ENCODE measurements around the gene RFPL1.
A peak's percentile ranks its signal among the peaks of the same experiment; 100 is the strongest.

RFPL1 gene

DNA sequence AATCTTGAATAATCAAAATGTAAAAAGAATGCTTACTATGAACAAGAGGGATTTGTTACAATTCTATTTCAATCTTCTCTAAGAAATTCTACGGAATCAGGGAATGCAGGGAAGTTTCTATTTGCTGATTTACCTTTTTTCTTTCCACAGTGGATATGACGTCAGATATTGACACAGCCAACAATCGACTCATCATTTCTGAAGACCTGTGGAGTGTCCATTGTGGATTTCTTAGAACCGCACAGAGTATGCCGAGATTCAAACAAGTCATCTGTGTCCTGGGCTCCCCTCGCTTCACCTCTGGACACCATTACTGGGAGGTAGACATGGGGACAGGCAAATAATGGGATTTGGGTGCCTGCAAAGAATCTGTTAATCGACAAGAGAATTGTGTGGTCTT, 4.1 kb upstream of the RFPL1 start:
- in situ Hi-C loops (cut with HindIII; ENCODE audit: low pct_ligation_motif_present, low pct_unique_long_range_greater_than_20kb, low sequenced_read_pairs) = no loop called here
- DNase-seq = no peak

DNA sequence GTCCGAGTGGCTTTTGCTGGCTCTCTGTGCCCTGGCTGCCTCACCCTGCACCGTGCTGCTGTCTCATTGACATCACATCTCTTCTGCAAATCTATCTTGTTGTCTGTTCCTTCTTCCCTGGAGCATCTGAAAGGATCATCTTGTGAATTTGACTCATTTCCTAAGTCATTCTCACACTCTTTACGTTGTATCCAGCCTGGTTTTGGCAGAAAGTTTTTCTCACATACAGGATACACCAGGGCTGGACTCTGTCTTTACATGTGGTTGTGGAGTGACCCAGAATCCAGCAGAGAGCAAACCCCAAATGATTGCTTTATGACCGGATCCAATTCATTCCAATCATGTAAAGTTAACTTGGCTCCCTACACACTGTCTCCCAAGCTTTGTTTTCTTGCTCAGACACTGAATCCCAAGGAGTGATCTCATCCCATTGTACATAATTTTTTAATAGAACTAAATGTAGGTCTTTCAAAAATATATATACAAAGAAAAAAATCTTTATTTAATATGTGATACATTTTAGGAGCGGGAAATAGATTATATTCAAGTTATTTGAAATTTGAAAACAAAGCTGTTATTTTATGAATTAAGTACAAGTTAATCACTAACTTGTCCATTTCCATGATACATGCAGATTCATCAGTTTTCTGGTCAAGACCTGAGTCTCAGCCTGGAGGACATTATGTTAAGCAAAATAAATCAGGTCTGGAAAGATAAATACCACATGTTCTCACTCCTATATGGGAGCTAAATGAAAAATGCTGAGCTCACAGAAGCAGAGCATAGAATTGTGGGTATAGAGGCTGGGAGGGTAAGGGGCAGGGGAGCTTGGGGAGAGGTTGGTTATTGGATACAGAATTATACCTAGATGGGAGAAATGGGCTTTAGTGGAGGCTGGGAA, 2.9 kb upstream of the RFPL1 start:
- no peak for DNase-seq
- in situ Hi-C loops (cut with HindIII; ENCODE audit: low pct_ligation_motif_present, low pct_unique_long_range_greater_than_20kb, low sequenced_read_pairs) = no loop called here

DNA sequence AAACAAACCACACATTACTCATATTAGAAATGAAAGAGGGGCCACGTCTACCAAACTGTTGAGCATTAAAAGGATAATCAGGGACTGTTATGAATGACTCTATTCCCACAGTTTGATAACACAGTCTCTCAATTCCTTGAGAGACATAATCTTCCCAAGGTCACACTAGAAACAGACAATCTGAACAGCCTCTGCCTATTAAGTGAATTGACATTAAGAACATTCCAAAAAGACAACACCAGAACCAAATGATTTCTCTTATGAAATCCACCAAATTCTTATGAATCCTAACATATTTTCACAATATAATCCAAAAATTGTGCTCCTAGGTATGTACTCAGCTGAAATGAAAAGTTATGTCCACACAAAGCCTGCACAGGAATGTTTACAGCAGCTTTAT, 4.6 kb downstream of the RFPL1 start:
- in situ Hi-C loops (cut with HindIII; ENCODE audit: low pct_ligation_motif_present, low pct_unique_long_range_greater_than_20kb, low sequenced_read_pairs) = no loop called here
- DNase-seq = no peak

DNA sequence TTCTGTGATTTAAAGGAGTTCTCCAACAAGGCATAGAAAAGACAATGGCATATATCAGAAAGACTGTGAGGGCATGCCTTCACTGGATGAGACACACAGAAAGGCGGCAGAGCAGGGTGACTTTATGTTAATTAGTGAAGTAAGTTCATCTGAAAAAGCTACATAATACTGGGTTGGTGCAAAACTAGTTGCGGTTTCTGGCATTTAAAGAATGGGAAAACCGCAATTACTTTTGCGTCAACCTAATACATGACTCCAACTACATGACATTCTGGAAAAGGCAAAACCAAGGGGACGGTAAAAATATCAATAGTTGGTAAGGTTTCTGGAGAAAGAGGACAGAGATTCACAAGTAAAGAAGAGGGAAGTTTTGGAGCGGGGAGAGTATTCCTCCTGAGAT, 5.1 kb downstream of the RFPL1 start:
- in situ Hi-C loops (cut with HindIII; ENCODE audit: low pct_ligation_motif_present, low pct_unique_long_range_greater_than_20kb, low sequenced_read_pairs) = no loop called here
- DNase-seq = no peak

DNA sequence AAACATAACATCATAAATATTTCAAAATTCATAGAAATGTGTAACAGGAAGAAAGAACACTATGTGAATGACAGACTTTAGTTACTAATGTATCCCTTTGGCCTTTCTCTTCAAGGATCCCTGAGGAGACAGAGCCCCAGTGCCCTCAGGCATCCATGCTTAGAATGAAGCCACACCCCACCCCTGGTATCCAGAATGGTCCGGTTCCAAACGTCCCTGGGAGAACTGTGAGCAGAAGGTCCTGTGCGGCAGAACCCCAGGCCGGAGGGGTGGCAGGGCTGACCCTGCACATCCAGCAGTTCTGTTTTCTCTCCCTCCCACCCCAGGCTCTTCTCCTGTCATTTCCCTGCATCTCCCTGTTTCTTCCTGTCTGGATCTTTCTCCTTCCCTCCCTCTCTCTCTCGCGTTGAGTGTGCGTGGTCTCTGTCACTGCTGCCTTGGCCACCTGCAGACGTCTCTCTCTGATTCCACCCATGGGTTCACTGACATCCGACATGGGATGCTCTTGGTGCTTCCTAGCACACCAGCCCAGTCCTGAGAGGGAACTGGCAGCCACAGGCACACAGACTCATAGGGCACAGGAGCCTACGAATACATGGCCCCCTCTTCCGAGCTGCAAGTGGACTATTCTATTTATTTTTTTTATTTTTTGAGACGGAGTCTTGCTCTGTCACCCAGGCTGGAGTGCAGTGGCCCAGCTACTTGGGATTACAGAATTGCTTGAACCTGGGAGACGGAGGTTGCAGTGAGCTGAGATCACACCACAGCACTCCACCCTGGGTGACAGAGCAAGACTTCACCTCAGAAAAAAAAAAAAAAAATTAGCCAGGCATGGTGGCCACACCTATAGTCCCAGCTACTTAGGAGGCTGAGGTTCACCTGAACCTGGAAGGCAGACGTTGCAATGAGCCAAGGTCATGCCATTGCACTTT, 5.7 kb downstream of the RFPL1 start:
- in situ Hi-C loops (cut with HindIII; ENCODE audit: low pct_ligation_motif_present, low pct_unique_long_range_greater_than_20kb, low sequenced_read_pairs) = no loop called here
- DNase-seq = no peak

DNA sequence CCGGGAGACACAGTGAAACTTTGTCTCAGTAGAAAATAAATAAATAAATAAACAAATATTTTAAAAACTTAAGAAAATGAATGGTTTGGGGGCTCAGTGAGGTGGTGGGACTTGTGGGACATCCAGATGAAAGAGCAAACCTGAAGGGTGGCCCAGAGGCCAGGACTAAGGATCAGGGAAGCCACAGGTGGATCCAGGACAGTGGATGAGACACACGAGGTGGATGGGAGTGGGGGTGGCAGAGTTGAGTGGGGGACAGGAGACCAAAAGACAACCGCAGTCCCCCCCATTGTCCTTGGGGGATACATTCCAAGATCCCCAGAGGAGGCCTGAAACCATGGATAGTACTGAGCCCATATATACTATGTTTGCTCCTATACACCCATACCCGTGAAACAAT, 7.1 kb downstream of the RFPL1 start:
- in situ Hi-C loops (cut with HindIII; ENCODE audit: low pct_ligation_motif_present, low pct_unique_long_range_greater_than_20kb, low sequenced_read_pairs) = no loop called here
- DNase-seq = no peak

DNA sequence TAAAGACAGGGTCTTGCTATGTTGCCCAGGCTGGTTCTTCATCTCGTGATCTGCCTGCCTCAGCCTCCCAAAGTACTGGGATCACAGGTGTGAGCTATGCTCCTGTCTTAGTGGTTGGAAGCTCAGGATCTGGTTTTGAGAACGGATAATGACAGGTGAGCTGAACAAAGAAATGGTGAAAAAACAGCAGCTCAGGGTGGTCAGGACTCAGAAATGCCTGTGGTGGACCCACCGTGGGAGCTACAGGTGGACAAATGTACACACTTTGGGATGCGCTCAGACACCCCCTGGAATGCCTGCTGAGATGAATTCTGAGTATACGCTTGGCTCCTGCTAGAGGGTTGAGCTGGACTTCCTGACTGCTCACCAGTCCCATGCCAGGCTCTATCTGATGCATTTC, 9.5 kb downstream of the RFPL1 start:
- in situ Hi-C loops (cut with HindIII; ENCODE audit: low pct_ligation_motif_present, low pct_unique_long_range_greater_than_20kb, low sequenced_read_pairs) = no loop called here

DNA sequence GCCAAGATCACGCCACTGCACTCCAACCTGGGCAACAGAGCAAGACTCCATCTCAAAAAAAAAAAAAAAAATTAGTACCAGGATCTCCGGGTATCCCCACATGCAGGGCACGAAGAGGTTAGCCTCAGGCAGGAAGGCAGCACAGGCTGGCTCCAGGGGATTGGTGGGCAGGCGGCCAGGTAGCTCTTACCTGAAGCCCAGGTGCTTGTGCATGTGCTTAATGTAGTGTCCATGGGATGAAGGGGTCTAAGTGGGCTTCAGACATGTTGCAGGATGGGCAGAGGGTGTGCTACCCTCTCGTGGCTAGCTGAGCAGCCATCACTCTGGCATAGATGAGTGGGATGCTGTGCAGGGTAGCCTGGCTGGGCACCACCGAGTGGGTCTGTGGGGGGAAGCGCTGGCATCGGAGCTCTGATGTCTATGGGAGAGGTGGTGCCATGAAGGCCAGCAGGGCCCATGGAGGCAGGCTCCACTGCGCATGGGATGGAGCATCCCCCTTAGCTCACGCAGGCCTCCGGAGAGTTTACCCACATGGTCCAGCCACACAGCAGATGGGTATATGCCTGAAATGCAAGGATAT, 11.0 kb downstream of the RFPL1 start:
- DNase-seq = no peak
- in situ Hi-C loops (cut with HindIII; ENCODE audit: low pct_ligation_motif_present, low pct_unique_long_range_greater_than_20kb, low sequenced_read_pairs) = no loop called here

More for the DNA sequence above, 9.5 kb downstream of the RFPL1 start:
- no peak for DNase-seq

DNA sequence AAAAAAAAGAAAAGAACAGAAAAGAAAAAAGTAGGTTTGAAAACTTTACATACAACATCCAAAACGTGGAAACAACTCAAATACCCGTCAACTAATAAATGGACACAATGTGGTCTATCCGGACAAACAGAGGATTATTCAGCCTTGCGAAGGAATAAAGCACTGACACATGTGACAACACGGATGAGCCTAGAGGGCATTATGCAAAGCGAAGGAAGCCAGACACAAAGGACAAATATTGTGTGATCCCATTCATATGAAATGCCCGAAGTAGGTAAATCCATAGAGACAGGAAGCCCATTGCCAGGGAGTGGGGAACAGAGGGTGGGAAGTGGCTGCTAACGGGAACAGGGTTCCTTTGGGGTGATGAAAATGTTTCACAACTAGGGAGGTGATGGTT, 11.8 kb downstream of the RFPL1 start:
- DNase-seq = no peak
- in situ Hi-C loops (cut with HindIII; ENCODE audit: low pct_ligation_motif_present, low pct_unique_long_range_greater_than_20kb, low sequenced_read_pairs) = no loop called here

DNA sequence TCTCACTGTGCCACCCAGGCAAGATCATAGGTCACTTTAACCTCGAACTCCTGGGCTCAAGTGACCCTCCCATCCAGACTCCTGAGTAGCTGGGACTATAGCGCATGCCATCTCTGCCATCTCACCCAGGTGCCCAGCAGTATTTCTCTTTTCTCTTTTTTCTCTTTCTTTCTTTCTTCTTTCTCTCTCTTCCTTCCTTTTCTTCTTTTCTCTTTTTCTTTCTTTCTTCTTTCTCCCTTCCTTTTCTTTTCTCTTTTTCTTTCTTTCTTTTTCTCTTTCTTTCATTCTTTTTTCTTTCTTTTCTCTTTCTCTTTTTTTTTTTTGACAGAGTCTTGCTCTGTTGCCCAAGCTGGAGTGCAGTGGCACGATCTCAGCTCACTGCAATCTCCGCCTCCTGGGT, 13.5 kb downstream of the RFPL1 start:
- DNase-seq = no peak
- in situ Hi-C loops (cut with HindIII; ENCODE audit: low pct_ligation_motif_present, low pct_unique_long_range_greater_than_20kb, low sequenced_read_pairs) = no loop called here

DNA sequence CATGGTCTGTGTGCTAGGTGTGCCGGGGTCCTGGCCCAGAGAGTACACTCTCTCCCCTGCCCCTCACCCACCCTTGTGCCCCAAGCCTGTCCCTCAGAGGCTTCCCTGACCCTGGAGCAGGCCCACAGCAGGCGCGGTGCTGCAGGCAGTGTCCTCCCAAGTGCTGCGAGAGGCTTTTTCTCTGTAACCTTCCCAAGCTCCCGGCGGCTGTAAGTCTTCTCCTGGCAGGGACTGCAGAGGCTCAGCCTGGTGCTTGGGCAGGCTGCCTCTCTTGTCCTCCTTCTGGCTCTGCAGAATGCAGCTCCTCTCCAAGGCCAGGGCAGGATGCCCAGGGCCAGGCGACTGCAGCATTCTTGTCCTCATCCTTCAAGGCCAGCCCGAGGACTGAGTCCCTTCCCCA, 15.9 kb downstream of the RFPL1 start:
- DNase-seq = no peak
- in situ Hi-C loops (cut with HindIII; ENCODE audit: low pct_ligation_motif_present, low pct_unique_long_range_greater_than_20kb, low sequenced_read_pairs) = no loop called here

DNA sequence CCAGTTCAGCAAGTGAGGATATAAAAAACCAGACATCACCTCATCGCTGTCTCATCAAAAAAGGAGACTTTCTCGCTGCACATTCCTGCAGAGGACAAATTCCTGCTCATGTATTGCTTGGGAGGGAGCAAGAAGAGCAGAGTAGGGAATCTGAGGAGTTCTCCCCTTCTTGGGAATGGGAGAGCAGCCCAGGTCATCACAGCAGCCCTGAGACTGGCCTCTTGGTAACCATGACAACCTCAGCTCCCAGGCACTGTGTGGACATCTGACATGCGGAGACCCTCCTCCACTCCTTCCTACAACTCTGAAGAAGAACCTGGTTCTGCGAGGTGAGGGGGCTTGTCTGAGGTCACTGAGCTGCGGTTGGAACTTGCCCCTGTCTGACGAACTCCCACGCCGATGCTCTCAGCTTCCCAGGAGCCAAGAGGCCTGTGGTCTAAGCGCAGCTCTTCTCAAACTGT, 17.9 kb downstream of the RFPL1 start:
- in situ Hi-C loops (cut with HindIII; ENCODE audit: low pct_ligation_motif_present, low pct_unique_long_range_greater_than_20kb, low sequenced_read_pairs) = no loop called here
- no peak for DNase-seq

DNA sequence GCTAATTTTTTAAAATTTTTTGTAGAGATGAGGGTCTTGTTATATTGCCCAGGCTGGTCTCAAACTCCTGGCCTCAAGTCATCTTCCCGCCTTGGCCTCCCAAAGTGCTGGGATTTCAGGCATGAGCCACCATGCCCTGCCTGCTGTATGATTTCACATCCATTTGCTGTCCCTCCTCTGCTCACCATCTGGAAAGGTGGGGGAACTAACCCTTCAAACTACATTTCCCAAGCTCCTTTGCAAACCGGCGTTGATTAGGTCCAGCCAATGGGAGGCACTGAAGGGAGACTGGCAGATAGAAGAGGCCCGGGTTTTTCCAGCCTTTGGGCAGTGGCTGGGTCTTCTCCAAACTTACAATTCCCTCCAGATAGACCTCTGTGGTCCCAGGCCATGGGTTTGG, 19.3 kb downstream of the RFPL1 start:
- peak; percentile 30 for DNase-seq
- in situ Hi-C loops (cut with HindIII; ENCODE audit: low pct_ligation_motif_present, low pct_unique_long_range_greater_than_20kb, low sequenced_read_pairs) = no loop called here

DNA sequence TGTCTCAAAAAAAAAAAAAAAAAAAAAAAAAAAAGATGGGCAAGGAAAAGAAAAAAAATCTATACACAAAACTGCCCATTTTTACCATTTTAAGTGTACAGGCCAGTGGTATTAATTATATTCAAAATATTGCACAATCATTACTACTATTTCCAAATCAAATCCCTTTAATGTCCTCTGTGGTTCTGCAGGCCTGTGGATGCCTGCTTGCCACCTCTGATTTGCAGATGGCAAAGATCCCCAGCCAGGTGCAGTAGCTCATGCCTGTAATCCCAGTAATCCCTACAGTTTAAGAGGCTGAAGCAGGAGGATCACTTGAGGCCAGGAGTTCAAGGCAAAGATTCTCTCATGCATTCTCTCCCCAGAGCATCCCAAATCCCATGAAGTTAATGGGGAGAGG, 20.2 kb downstream of the RFPL1 start:
- DNase-seq = no peak
- in situ Hi-C loops (cut with HindIII; ENCODE audit: low pct_ligation_motif_present, low pct_unique_long_range_greater_than_20kb, low sequenced_read_pairs) = no loop called here

DNA sequence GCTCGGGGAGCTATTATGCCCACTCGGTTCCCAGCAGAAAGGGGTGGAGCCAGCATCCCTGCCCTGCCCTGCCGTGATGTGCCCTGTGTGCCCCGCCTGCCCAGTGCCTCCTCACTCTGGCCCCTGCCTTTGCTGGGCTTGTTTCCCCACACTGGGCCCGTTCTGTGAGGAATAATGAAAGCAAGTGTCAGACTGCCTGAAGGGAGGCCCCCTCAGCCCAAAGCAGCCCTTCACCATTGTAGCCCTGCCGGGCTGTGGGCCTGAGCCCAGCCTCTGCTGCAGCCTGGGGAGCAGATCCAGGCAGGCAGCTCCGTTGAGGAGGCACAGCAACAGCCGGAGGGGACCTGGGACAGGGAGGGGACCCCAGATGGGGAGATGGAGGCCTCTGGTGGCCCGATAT, 21.4 kb downstream of the RFPL1 start:
- no peak for DNase-seq
- in situ Hi-C loops (cut with HindIII; ENCODE audit: low pct_ligation_motif_present, low pct_unique_long_range_greater_than_20kb, low sequenced_read_pairs) = no loop called here

DNA sequence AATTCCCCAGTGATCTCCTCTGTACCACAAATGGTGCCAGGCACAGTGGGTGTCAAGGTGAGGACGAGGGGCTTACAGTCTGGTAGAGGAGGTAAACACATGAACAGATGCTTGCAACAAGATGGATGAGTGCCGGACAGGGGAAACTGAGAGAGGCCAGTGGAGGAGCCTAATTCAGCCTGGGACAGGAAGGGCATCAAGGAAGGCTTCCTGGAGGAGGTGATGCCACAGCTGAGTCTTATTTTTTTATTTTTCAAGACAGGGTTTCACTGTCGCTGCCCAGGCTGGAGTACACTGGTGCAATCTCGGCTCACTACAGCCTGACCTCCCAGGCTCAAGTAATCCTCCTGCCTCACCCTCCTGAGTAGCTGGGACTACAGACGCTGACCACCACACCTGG, 22.9 kb downstream of the RFPL1 start:
- no peak for DNase-seq
- in situ Hi-C loops (cut with HindIII; ENCODE audit: low pct_ligation_motif_present, low pct_unique_long_range_greater_than_20kb, low sequenced_read_pairs) = no loop called here

DNA sequence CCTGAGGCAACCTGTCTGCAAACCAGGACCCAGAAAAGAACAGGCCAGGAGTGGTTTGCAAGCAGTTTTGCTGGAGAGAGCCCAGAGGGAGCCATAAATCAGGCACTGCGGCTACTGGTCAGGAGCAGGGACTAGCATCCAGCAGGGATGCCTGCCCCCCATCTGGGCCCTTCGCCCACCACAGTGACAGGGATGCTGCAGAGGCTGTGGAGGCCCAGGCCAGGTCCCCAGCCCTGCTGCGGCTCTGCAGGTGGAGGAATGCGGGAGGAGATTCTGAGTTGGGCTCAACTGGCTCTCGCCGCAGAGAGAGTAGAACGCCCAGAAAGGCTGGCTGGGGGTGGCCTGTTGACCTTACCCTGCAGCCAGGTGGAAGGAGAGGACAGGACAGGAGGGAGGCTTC, 25.2 kb downstream of the RFPL1 start:
- no peak for DNase-seq
- in situ Hi-C loops (cut with HindIII; ENCODE audit: low pct_ligation_motif_present, low pct_unique_long_range_greater_than_20kb, low sequenced_read_pairs) = no loop called here

DNA sequence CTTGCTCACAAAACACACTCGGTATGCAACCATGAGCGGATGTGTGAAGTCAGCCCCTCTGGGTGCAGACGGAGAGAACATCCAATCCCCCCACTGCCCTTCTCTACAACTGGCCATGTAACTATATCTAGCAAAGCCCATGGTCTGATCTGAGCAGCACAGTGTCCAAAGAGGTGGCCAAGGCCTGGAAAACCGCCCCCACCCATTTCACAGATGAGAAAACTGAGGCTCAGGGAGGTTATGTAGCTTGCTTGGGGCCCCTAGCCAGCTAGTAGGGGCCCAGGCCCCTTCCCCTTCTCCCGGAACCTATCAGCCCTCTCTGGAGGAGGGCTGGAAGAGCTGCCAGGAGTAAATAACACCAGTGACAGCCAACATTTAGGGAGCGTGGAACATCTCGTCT, 26.2 kb downstream of the RFPL1 start:
- DNase-seq = no peak
- in situ Hi-C loops (cut with HindIII; ENCODE audit: low pct_ligation_motif_present, low pct_unique_long_range_greater_than_20kb, low sequenced_read_pairs) = no loop called here

DNA sequence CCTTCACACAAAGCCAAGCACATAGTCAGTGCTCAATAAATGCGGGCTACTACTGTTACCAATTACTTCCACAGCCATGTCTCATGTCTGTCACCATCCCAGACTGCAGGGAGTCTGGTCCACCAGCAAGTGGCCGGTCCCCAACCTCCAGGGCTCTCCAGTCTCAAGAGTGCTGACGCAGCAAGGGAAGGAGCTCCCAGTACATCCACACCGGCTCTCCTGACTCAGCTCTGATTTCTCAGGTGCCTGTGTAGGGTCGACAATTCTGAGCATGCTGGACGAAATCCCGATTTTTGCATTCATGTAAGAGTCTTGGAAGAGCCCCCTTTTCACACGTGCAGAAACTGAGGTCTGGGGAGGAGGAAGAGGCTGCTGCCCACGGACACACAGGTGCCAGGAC, 31.4 kb downstream of the RFPL1 start:
- in situ Hi-C loops (cut with HindIII; ENCODE audit: low pct_ligation_motif_present, low pct_unique_long_range_greater_than_20kb, low sequenced_read_pairs) = no loop called here
- DNase-seq = no peak

Measured in ACHN (cell line).